H9 (cell line): ENCODE data around the gene SHROOM1. TPM values are rescaled to one million over a fixed set of nuclear protein-coding genes. Genes with fewer than 3 reads are reported as not detected.

Experiments
- DNase-seq: peaks from one replicate; pipeline ENCODE4 v3.0.0-alpha.2; 2017
- H2AFZ ChIP-seq: one replicate; pipeline ENCODE4 v1.6.1; 2013; ENCODE audit warnings: mild to moderate bottlenecking, low read length, control low read depth, moderate library complexity
- H2AK5ac ChIP-seq: 2 replicates; pipeline ENCODE4 v1.6.1; 2013; ENCODE audit warnings: low read length, control low read depth, mixed read lengths; ENCODE audit not compliant: insufficient read length
- H2BK120ac ChIP-seq: one replicate; pipeline ENCODE4 v1.6.1; 2013; ENCODE audit warnings: low read depth, mild to moderate bottlenecking, low read length, control low read depth, inconsistent platforms; ENCODE audit not compliant: poor library complexity, severe bottlenecking
- H2BK12ac ChIP-seq: 2 replicates; pipeline ENCODE4 v1.6.1; 2013; ENCODE audit warnings: low read length, control low read depth, mixed read lengths, low read depth; ENCODE audit not compliant: insufficient read length
- H2BK15ac ChIP-seq: 2 replicates; pipeline ENCODE4 v1.6.1; 2013; ENCODE audit warnings: low read depth, low read length, control low read depth
- H2BK20ac ChIP-seq: one replicate; pipeline ENCODE4 v1.6.1; 2013; ENCODE audit warnings: low read depth, mild to moderate bottlenecking, low read length, control low read depth, inconsistent platforms; ENCODE audit not compliant: poor library complexity, severe bottlenecking
- H2BK5ac ChIP-seq: 2 replicates; pipeline ENCODE4 v1.6.1; 2013; ENCODE audit warnings: low read length, control low read depth, mixed read lengths; ENCODE audit not compliant: insufficient read length
- H3K14ac ChIP-seq: 2 replicates; pipeline ENCODE4 v1.6.1; 2013; ENCODE audit warnings: low read length, control low read depth; ENCODE audit not compliant: insufficient read depth
- H3K18ac ChIP-seq: 2 replicates; pipeline ENCODE4 v1.6.1; 2013; ENCODE audit warnings: low read depth, mild to moderate bottlenecking, mixed read lengths, low read length, control low read depth; ENCODE audit not compliant: insufficient read length
- H3K23ac ChIP-seq: 2 replicates; pipeline ENCODE4 v1.6.1; 2013; ENCODE audit warnings: low read length, control low read depth, mixed read lengths, low read depth; ENCODE audit not compliant: insufficient read length
- H3K23me2 ChIP-seq: 2 replicates; pipeline ENCODE4 v1.6.1; 2013; ENCODE audit warnings: low read depth, mild to moderate bottlenecking, mixed read lengths, low read length, control low read depth; ENCODE audit not compliant: insufficient read length, poor library complexity, severe bottlenecking
- H3K27ac ChIP-seq: 2 replicates; pipeline ENCODE4 v1.5.1; 2013; ENCODE audit warnings: low read length, control low read depth, mixed read lengths, low read depth; ENCODE audit not compliant: insufficient read length
- H3K27me3 ChIP-seq: 2 replicates; pipeline ENCODE4 v1.6.1; 2013; ENCODE audit warnings: low read length, control low read depth, inconsistent platforms; ENCODE audit not compliant: insufficient read depth
- H3K4ac ChIP-seq: 2 replicates; pipeline ENCODE4 v1.6.1; 2013; ENCODE audit warnings: low read depth, mild to moderate bottlenecking, control low read depth, inconsistent platforms, low read length, moderate library complexity
- H3K4me1 ChIP-seq: 2 replicates; pipeline ENCODE4 v1.6.1; 2013; ENCODE audit warnings: low read length, control low read depth, inconsistent platforms; ENCODE audit not compliant: insufficient read depth
- H3K4me2 ChIP-seq: 2 replicates; pipeline ENCODE4 v1.6.1; 2013; ENCODE audit warnings: low read length, control low read depth, mixed read lengths; ENCODE audit not compliant: insufficient read length, insufficient read depth
- H3K56ac ChIP-seq: 2 replicates; pipeline ENCODE4 v1.6.1; 2013; ENCODE audit warnings: low read depth, mild to moderate bottlenecking, mixed read lengths, low read length, control low read depth; ENCODE audit not compliant: insufficient read length
- H3K79me1 ChIP-seq: 2 replicates; pipeline ENCODE4 v1.6.1; 2013; ENCODE audit warnings: low read depth, mild to moderate bottlenecking, moderate library complexity, low read length, control low read depth, inconsistent platforms; ENCODE audit not compliant: insufficient read depth, poor library complexity, severe bottlenecking
- H3K79me2 ChIP-seq: 2 replicates; pipeline ENCODE4 v1.6.1; 2013; ENCODE audit warnings: low read length, control low read depth, inconsistent platforms; ENCODE audit not compliant: insufficient read depth
- H3K9ac ChIP-seq: 2 replicates; pipeline ENCODE4 v1.6.1; 2013; ENCODE audit warnings: low read length, control low read depth, mixed read lengths; ENCODE audit not compliant: insufficient read length; ENCODE audit errors: extremely low read depth
- H3K9me3 ChIP-seq: one replicate; pipeline ENCODE4 v1.6.1; 2013; ENCODE audit warnings: low read depth, low read length, inconsistent platforms; ENCODE audit not compliant: control insufficient read depth
- H3T11ph ChIP-seq: one replicate; pipeline ENCODE4 v1.6.1; 2013; ENCODE audit warnings: mild to moderate bottlenecking, low read length, control low read depth, inconsistent platforms
- H4K20me1 ChIP-seq: one replicate; pipeline ENCODE4 v1.6.1; 2013; ENCODE audit not compliant: control insufficient read depth, insufficient read length, insufficient read depth
- H4K5ac ChIP-seq: 2 replicates; pipeline ENCODE4 v1.6.1; 2013; ENCODE audit warnings: low read depth, mild to moderate bottlenecking, mixed read lengths, low read length, control low read depth; ENCODE audit not compliant: insufficient read length
- H4K8ac ChIP-seq: replicated peaks from 2 replicates; pipeline ENCODE4 v1.6.1; 2013; ENCODE audit warnings: low read length, control low read depth, mixed read lengths, low read depth; ENCODE audit not compliant: insufficient read length
- H4K91ac ChIP-seq: 2 replicates; pipeline ENCODE4 v1.6.1; 2013; ENCODE audit warnings: low read depth, mild to moderate bottlenecking, moderate library complexity, mixed read lengths, low read length, control low read depth; ENCODE audit not compliant: insufficient read length
- H3K27ac Mint-ChIP-seq, 3 experiments: 2 replicates in 2 of 3; 3 replicates in 1 of 3; pipeline ENCODE4 v1.8.0; 2020 to 2021; ENCODE audit warnings: mixed read lengths in 3 of 3, mild to moderate bottlenecking in 1 of 3, moderate library complexity in 1 of 3
- H3K27me3 Mint-ChIP-seq: 2 replicates; pipeline ENCODE4 v1.8.0; 2021; ENCODE audit warnings: low read depth, mild to moderate bottlenecking, moderate library complexity, mixed read lengths
- H3K36me3 Mint-ChIP-seq, 3 experiments: 2 replicates in 2 of 3; 3 replicates in 1 of 3; pipeline ENCODE4 v1.8.0; 2020 to 2021; ENCODE audit warnings: low read depth in 3 of 3, mixed read lengths in 3 of 3; ENCODE audit not compliant: insufficient read depth in 1 of 3
- H3K4me1 Mint-ChIP-seq, 2 experiments: 2 replicates each; pipeline ENCODE4 v1.8.0; 2020; ENCODE audit warnings: mixed read lengths in 2 of 2
- H3K4me3 Mint-ChIP-seq, 2 experiments: 2 replicates in 1 of 2; 3 replicates in 1 of 2; pipeline ENCODE4 v1.8.0; 2020 to 2021; ENCODE audit warnings: mild to moderate bottlenecking in 2 of 2, mixed read lengths in 2 of 2, moderate library complexity in 1 of 2
- H3K9me3 Mint-ChIP-seq, 2 experiments: 2 replicates in 1 of 2; 3 replicates in 1 of 2; pipeline ENCODE4 v1.8.0; 2020; ENCODE audit warnings: mild to moderate bottlenecking in 2 of 2, mixed read lengths in 2 of 2, moderate library complexity in 1 of 2
- CTCF ChIP-seq: fragments of 200-600 bp; sonication (generic); conservative IDR thresholded peaks from 3 replicates; pipeline ENCODE4 v1.8.0; 2021; ENCODE audit warnings: antibody characterized with exemption, mild to moderate bottlenecking
- WGBS: extraction: QIAGEN DNeasy Blood & Tissue Kit; methylation state at CpG from one replicate; pipeline ENCODE4 v1.1.7; 2013; ENCODE audit warnings: missing lambda C conversion rate, low lambda C conversion rate, mixed read lengths; ENCODE audit not compliant: insufficient read length; ENCODE audit errors: extremely low coverage; 5-methylcytosine and 5-hydroxymethylcytosine counted together
- total RNA-seq: library from RNA; stranded (reverse); gene quantifications from 2 replicates; pipeline ENCODE4 v1.2.1, GENCODE V29; 2021

Gene SHROOM1
- total RNA-seq, 1 experiment from 2014 or later: 7.0 TPM

- Mint-ChIP-seq H3K27ac (no peak overlapping the region; a peak in 1 of 7 replicates), H3K9me3 (peaks cover 0 to 4% of the 10 kb centered on the region in 2 experiments; a peak in 2 of 5 replicates), H3K36me3 (peaks cover 0 to 8% (median 0%) of the 10 kb centered on the region in 3 experiments; a peak in 3 of 7 replicates), H3K27me3 (peaks cover 70% of the 10 kb centered on the region), H3K4me1 (peaks cover 7 to 14% of the 10 kb centered on the region in 2 experiments), H3K4me3 (no peak overlapping the region)
- no CpG with 5 or more reads among the region's 26 CpGs for whole genome bisulfite sequencing
- DNase-seq: no peak
- Histone ChIP-seq H2BK120ac (no peak overlapping the region), H2AK5ac (no peak overlapping the region), H2BK12ac (no peak overlapping the region), H3K9ac (no peak overlapping the region), H2BK20ac (no peak overlapping the region), H2AFZ (no peak overlapping the region), H3K18ac (no peak overlapping the region), H2BK15ac (no peak overlapping the region), H3K4ac (no peak overlapping the region), H3K27ac (no peak overlapping the region), H3K4me1 (no peaks in the 10 kb centered on the region), H3K79me1 (no peaks in the 10 kb centered on the region), H2BK5ac (no peak overlapping the region), H4K20me1 (no peaks in the 10 kb centered on the region), H4K8ac (no peak overlapping the region), H4K91ac (no peak overlapping the region), H3K23ac (no peak overlapping the region), H3K23me2 (peaks cover 4% of the 10 kb centered on the region), H3K14ac (no peak overlapping the region), H4K5ac (no peak overlapping the region), H3T11ph (no peak overlapping the region), H3K4me2 (no peak overlapping the region), H3K27me3 (peaks cover 10% of the 10 kb centered on the region; the same call in 1 of the 2 replicates), H3K56ac (no peak overlapping the region), H3K79me2 (no peaks in the 10 kb centered on the region), H3K9me3 (no peaks in the 10 kb centered on the region)
- TF ChIP-seq CTCF: no peak
Measured at GRCh38 chr5:132819468-132819867, 11.0 kb downstream of the SHROOM1 start.
